Measurements from ENCODE around the gene ZNF709.

DNA sequence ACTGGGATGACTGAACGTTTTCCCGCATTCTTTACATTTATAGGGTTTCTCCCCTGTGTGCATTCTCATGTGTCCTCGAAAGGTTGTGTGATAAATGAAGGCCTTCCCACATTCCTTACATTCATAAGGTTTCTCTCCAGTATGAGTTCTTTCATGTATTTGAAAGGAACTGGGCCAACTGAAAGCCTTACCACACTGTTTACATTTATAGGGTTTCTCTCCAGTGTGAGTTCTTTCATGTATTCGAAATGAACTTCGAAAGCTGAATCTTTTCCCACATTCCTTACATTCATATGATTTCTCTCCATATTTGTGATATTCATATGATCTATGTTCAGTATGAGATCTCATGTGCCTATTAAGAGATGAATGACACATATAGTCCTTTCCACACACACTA lies 19.4 kb downstream of the ZNF709 start:
- TF ChIP-seq, protein P1, sequence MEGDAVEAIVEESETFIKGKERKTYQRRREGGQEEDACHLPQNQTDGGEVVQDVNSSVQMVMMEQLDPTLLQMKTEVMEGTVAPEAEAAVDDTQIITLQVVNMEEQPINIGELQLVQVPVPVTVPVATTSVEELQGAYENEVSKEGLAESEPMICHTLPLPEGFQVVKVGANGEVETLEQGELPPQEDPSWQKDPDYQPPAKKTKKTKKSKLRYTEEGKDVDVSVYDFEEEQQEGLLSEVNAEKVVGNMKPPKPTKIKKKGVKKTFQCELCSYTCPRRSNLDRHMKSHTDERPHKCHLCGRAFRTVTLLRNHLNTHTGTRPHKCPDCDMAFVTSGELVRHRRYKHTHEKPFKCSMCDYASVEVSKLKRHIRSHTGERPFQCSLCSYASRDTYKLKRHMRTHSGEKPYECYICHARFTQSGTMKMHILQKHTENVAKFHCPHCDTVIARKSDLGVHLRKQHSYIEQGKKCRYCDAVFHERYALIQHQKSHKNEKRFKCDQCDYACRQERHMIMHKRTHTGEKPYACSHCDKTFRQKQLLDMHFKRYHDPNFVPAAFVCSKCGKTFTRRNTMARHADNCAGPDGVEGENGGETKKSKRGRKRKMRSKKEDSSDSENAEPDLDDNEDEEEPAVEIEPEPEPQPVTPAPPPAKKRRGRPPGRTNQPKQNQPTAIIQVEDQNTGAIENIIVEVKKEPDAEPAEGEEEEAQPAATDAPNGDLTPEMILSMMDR (conservative IDR thresholded peaks at IDR 0.05; ENCODE audit: low read depth, low read length) = no peak
- TF ChIP-seq EZH2 (IDR thresholded peaks at IDR 0.05; ENCODE audit: low read length, unreplicated experiment) = no peak

Data from PC-3 (cell line).